K562 (cell line): ENCODE results near the gene CACNA1A. TPM values are rescaled to one million over a fixed set of nuclear protein-coding genes. Genes with fewer than 3 reads are reported as not detected.

Source experiments
- ATAC-seq: fragments of 200-7000 bp; cut with Tn5 transposase; 3 replicates; pipeline ENCODE4 v1.9.1; 2020; ENCODE audit warnings: moderate library complexity
- BruUV-seq: library from RNA; stranded (reverse); fragments of 400-500 nt; replicated peaks from 2 replicates; lab custom pipeline; 2021; lab: Mats Ljungman, UMichigan
- CTCF ChIA-PET: fragments of 300-600 bp; formaldehyde crosslinking; extraction: SDS; loops from one replicate; lab custom pipeline; 2021; ENCODE audit warnings: low intra/inter-chr PET ratio; lab: Yijun Ruan, JAX
- POLR2A ChIA-PET: fragments of 300-600, 350-650 bp; sonication (Branson Sonifier 250); formaldehyde crosslinking; extraction: SDS; loops from one replicate; lab custom pipeline; 2021; ENCODE audit warnings: antibody characterized with exemption, inconsistent platforms; lab: Yijun Ruan, JAX
- DNase-seq, 4 experiments: peaks; one replicate each; pipeline versions ENCODE4 v3.0.0 to v3.0.0-alpha.2; 2011 to 2018; ENCODE audit warnings: low spot score in 3 of 4, mixed read lengths in 3 of 4; ENCODE audit errors: extremely low read depth in 1 of 4
- FAIRE-seq: peaks from 2 replicates; lab custom pipeline; 2011; peaks lifted over from hg19 to GRCh38; lab: Jason Lieb, UNC
- H2AFZ ChIP-seq: 2 replicates; pipeline ENCODE4 v1.6.0; 2011; ENCODE audit warnings: low read depth, low read length, control low read depth, inconsistent platforms
- H3K27ac ChIP-seq: fragments of 200-600 bp; 3 replicates; pipeline ENCODE4 v1.8.0; 2011; ENCODE audit warnings: low read depth, mild to moderate bottlenecking, control low read depth, inconsistent platforms, low read length, moderate library complexity, mixed read lengths; ENCODE audit errors: extremely low read depth
- H3K27me3 ChIP-seq, 2 experiments: fragments of 300-600 bp in 1 of 2; 2 replicates in 1 of 2; 3 replicates in 1 of 2; pipeline versions ENCODE4 v1.6.0 to v1.8.0; 2011; ENCODE audit warnings: inconsistent platforms in 2 of 2, low read length in 2 of 2, mild to moderate bottlenecking in 1 of 2, mixed read lengths in 1 of 2, moderate library complexity in 1 of 2; ENCODE audit not compliant: control insufficient read depth in 2 of 2, insufficient read depth in 2 of 2
- H3K36me3 ChIP-seq: fragments of 300-600 bp; 3 replicates; pipeline ENCODE4 v1.8.0; 2011; ENCODE audit warnings: mild to moderate bottlenecking, low read length, inconsistent platforms; ENCODE audit not compliant: control insufficient read depth, insufficient read depth
- H3K4me1 ChIP-seq, 2 experiments: fragments of 200-600 bp in 1 of 2; replicated peaks in 1 of 2; 2 replicates in 1 of 2; 3 replicates in 1 of 2; pipeline versions ENCODE4 v1.5.1 to v1.8.0; 2011; ENCODE audit warnings: inconsistent platforms in 2 of 2, low read length in 2 of 2, mild to moderate bottlenecking in 1 of 2, mixed read lengths in 1 of 2, moderate library complexity in 1 of 2; ENCODE audit not compliant: control insufficient read depth in 2 of 2, insufficient read depth in 2 of 2
- H3K4me2 ChIP-seq: 2 replicates; pipeline ENCODE4 v1.6.1; 2011; ENCODE audit warnings: low read length, control low read depth, inconsistent platforms, mixed read lengths; ENCODE audit not compliant: insufficient read depth
- H3K4me3 ChIP-seq: fragments of 200-600 bp; sonication (generic), shearing (Covaris generic); 2 replicates; pipeline ENCODE4 v1.5.1; 2016; ENCODE audit warnings: control low read depth, inconsistent platforms
- H3K79me2 ChIP-seq: fragments of 200-600 bp; 3 replicates; pipeline ENCODE4 v1.8.0; 2011; ENCODE audit warnings: low read length, inconsistent platforms; ENCODE audit not compliant: control insufficient read depth, insufficient read depth
- H3K9ac ChIP-seq, 2 experiments: 2 replicates each; pipeline versions ENCODE4 v1.6.0 to v1.6.1; 2011; ENCODE audit warnings: low read depth in 2 of 2, low read length in 2 of 2, control low read depth in 1 of 2, inconsistent platforms in 1 of 2, mild to moderate bottlenecking in 1 of 2, mixed read lengths in 1 of 2; ENCODE audit not compliant: insufficient read depth in 1 of 2
- H3K9me1 ChIP-seq: one replicate; pipeline ENCODE4 v1.6.0; 2011; ENCODE audit warnings: inconsistent platforms, mild to moderate bottlenecking, low read length, moderate library complexity; ENCODE audit not compliant: control insufficient read depth, insufficient read depth
- H3K9me3 ChIP-seq: replicated peaks from 2 replicates; pipeline ENCODE4 v1.5.1; 2011; ENCODE audit warnings: low read depth, low read length, inconsistent platforms; ENCODE audit not compliant: control insufficient read depth, insufficient read depth
- H4K20me1 ChIP-seq: replicated peaks from 2 replicates; pipeline ENCODE4 v1.6.1; 2011; ENCODE audit warnings: low read length, inconsistent platforms, mixed read lengths; ENCODE audit not compliant: control insufficient read depth, insufficient read depth
- CCNT2 ChIP-seq: IDR thresholded peaks from 2 replicates; pipeline ENCODE4 v1.6.1; 2011; ENCODE audit warnings: borderline replicate concordance, low read depth, mild to moderate bottlenecking, moderate library complexity, mixed read lengths, low read length; ENCODE audit not compliant: insufficient read length; ENCODE audit errors: extremely low read depth
- JUN ChIP-seq, 2 experiments: sonication (generic) in 1 of 2; formaldehyde crosslinking in 1 of 2; IDR thresholded peaks; 2 replicates each; pipeline versions ENCODE4 v1.6.1 to v1.8.0; 2012 to 2022; ENCODE audit warnings: borderline replicate concordance in 2 of 2, mild to moderate bottlenecking in 2 of 2, improper control_type of control experiment in 1 of 2, low read depth in 1 of 2, low read length in 1 of 2, missing genetic modification reagents in 1 of 2
- TCF7 ChIP-seq: sonication (generic); IDR thresholded peaks from 2 replicates; pipeline ENCODE4 v1.6.1; 2016; ENCODE audit warnings: antibody characterized with exemption, borderline replicate concordance
- ZBTB1 ChIP-seq: sonication (generic); formaldehyde crosslinking; IDR thresholded peaks from 2 replicates; pipeline ENCODE4 v1.8.1; 2023; ENCODE audit warnings: missing genetic modification reagents, low read depth, mild to moderate bottlenecking, borderline replicate concordance
- ZNF12 ChIP-seq: sonication (generic); formaldehyde crosslinking; IDR thresholded peaks from 2 replicates; pipeline ENCODE4 v1.4.0; 2020; ENCODE audit warnings: mild to moderate bottlenecking, missing genetic modification reagents
- WGBS: fragments of 100-300 bp; shearing (Covaris generic); methylation state at CpG from one replicate; pipeline ENCODE4 v1.1.6; 2016; ENCODE audit warnings: low coverage, mixed read lengths; ENCODE audit not compliant: insufficient coverage; ENCODE audit errors: missing lambda C conversion rate; 5-methylcytosine and 5-hydroxymethylcytosine counted together
- in situ Hi-C: fragments of 300-500 bp; cut with MboI; formaldehyde crosslinking; loops from 4 replicates; pipeline ENCODE4 v1.15.0; 2018; ENCODE audit warnings: inconsistent platforms, mixed read lengths
- intact Hi-C: fragments of 100-400 bp; cut with micrococcal nuclease; formaldehyde crosslinking; loops from 2 replicates; pipeline ENCODE4 v1.14.2; 2022
- polyA plus RNA-seq, 8 experiments: library from polyadenylated mRNA; depleted of rRNA in 4 of 8; stranded (reverse) in 5 of 8; unstranded in 3 of 8; fragments of >200 nt; fragmentation: Nextera tagmentation in 2 of 8; fragmentation: Illumina TruSeq in 1 of 8; extraction: Ambion mirVana in 2 of 8; extraction: Trizol in 1 of 8; gene quantifications; 2 replicates each; pipeline versions ENCODE4 v1.2.1 to v1.2.3, GENCODE V29; 2011 to 2014; ENCODE audit warnings: inconsistent platforms in 1 of 8, missing spikeins in 1 of 8
- total RNA-seq, 7 experiments: library from RNA; depleted of rRNA in 6 of 7; stranded (reverse); fragments of >200 nt in 6 of 7; fragmentation: Illumina TruSeq in 2 of 7; extraction: Trizol in 2 of 7; gene quantifications; 2 replicates each; pipeline versions ENCODE4 v1.2.1 to v1.2.3, GENCODE V29; 2011 to 2021; ENCODE audit warnings: low replicate concordance in 1 of 7

The CACNA1A gene
- total and polyA plus RNA-seq, 9 of the 15 experiments (the other 6 are each of a cell fraction or from before 2014, with no cell fraction given) = 0.03 to 0.20 (median 0.09) TPM; not detected in 1

DNA sequence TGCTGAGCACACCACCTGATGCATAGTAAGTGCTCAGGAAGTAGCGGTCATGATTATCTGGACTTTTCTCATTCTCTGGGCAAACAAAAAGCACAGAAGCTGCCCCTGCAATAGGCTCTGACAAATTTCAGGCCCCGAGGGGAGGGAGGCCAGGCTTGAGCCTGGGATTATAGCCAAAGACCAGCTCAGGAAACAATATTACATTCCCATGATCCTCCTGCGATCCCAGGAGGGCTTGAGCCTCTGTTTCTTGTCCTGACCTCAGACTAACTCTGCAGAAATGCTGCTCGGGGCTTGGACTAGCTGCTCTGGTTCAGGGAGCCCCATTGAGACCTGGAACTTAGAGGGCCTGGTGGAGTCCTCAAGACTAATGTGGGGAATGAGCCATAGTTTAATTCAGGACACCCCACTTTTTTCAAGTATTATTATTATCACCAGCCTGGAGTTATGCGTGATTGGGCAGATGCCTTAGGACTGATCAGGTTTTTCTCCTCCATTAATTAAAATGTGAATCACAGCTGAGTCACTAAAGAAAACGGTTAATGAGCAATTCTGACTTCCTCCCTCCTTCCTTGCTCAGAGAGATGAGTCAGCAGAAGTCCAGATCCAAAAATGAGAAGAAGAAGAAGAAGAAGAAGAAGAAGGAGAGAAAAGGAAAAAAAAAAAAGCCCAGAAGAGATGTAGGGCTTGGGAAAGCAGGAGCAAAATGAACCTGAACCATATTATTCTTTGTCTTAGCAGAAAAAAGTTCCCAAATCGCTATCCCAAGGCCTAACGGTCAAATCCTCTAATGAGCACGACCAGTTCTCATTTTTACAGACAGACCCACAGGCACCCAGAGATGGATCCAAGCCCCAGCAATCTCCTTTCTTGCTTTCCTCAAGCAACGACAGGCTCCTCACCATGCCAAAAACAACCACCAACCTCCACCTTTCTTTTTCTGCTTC is 107.2 kb downstream of the CACNA1A start (continued):
- peak; percentile 42; the same call in 1 of the 2 replicates for TF ChIP-seq JUN (IDR thresholded peaks at IDR 0.05; ENCODE audit: borderline replicate concordance, low read depth, low read length)
- TF ChIP-seq JUN (CRISPR knock-in tag; IDR thresholded peaks at IDR 0.05; ENCODE audit: borderline replicate concordance) = no peak
- no peak for TF ChIP-seq TCF7
- no peak for TF ChIP-seq ZBTB1 (CRISPR knock-in tag)
- TF ChIP-seq, all 486 proteins: peak for 34

DNA sequence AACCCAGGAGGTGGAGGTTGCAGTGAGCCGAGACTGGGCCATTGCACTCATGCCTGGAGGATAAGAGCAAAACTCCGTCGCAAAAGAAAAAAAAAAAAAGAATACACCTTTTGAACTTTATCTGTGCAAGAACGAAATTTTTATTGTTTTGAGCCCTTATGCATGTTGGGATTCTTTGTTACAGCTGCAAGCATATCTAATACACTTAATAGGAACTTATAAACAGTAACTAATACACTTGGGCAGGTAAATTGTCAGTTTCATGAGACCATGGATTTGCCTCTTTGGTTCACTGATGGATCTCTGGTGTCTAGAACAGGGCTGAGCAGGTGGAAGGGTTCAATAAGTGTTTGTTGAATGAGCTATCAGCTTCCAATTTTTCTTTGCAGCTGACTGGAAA is 108.1 kb downstream of the CACNA1A start:
- no TSS peak for BruUV-seq
- no peaks in the 10 kb centered on the region for H4K20me1 ChIP-seq
- H2AFZ ChIP-seq = peak overlapping the region; percentile 76; the same call in 1 of the 2 replicates
- intact Hi-C loops (no loop called here), in situ Hi-C loops (no loop called here)
- ATAC-seq = no peak
- H3K4me2 ChIP-seq = no peak overlapping the region
- POLR2A ChIA-PET = interaction anchor here (0.6 to 0.7 kb wide), 2 partner anchors 27 to 1038 kb away, joined by 3 read pairs; no protein-coding TSS in a partner anchor
- H3K4me1 ChIP-seq = peaks cover 13 to 32% of the 10 kb centered on the region in 2 experiments; a peak in 4 of 5 replicates
- H3K79me2 ChIP-seq = no peaks in the 10 kb centered on the region
- peaks cover 8% of the 10 kb centered on the region for H3K9me3 ChIP-seq
- H3K9ac ChIP-seq = no peak overlapping the region
- TF ChIP-seq ZNF12 (CRISPR knock-in tag) (peak; percentile 97), CCNT2 (no peak)
- TF ChIP-seq, all 486 proteins: peak for 1
- DNase-seq = no peak
- CTCF ChIA-PET = no interaction called here
- H3K4me3 ChIP-seq = no peak overlapping the region
- 61% methylated on average over 2 of the region's 4 CpGs for WGBS
- no peak for FAIRE-seq
- H3K36me3 ChIP-seq = no peaks in the 10 kb centered on the region
- H3K27me3 ChIP-seq = no peaks in the 10 kb centered on the region
- no peaks in the 10 kb centered on the region for H3K9me1 ChIP-seq
- peak overlapping the region; percentile 90; the same call in 1 of the 3 replicates for H3K27ac ChIP-seq
